AG09309 (cell line): Measurements from ENCODE around the gene RPS6KB1.
"Not testable (repeated sequence)": the region's sequence is repeated elsewhere in the genome, so short reads cannot be mapped to it uniquely, and the experiment has no call there.

ENCODE experiments used
- DNase-seq: peaks from one replicate; pipeline ENCODE4 v3.0.0-alpha.2; 2010; ENCODE audit warnings: low read depth
- H3K4me3 ChIP-seq: 2 replicates; pipeline ENCODE4 v1.5.1; 2011; ENCODE audit warnings: mild to moderate bottlenecking, low read depth, low read length, moderate library complexity; ENCODE audit not compliant: control insufficient read depth
- CTCF ChIP-seq: IDR thresholded peaks from 2 replicates; pipeline ENCODE4 v1.5.1; 2011; ENCODE audit warnings: mild to moderate bottlenecking, low read depth, low read length, inconsistent platforms; ENCODE audit not compliant: insufficient read depth, control insufficient read depth; ENCODE audit errors: missing control alignments

The RPS6KB1 gene

GRCh38 chr17:59954856-59955255, 61.9 kb downstream of the RPS6KB1 start:
- no peak overlapping the region for H3K4me3 ChIP-seq
- no peak for TF ChIP-seq CTCF
- no peak for DNase-seq

- DNase-seq, result not testable (repeated sequence)
These were observed 66.7 kb downstream of the RPS6KB1 start for GRCh38 chr17:59959574-59959973.

DNA sequence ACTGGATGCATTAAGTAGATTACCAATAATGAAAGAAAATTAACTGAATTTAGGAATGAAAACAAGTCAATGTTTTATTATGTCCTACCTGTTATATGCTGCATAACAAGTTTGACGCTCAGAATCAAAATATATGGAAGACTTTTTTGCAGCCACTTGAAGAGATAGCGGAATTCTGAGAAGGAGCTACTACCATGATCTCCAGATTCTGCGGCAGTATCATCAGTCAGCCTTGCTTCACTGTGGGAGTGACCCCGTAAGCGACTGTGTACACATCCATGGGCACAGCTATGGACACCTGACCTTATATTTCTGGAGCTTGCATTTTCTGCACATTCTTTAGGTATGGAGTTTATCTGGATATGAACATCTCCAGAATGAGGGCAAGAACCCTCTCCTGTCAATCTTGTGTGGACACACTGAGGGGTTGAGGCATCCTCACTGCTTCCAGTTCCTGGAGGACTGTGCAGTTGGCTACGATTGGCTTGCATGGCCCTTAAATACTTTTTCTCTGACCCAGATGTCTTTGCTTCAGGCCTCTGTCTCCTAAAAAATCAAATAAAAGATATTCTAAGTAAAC, 69.9 kb downstream of the RPS6KB1 start:
- H3K4me3 ChIP-seq, result no peak overlapping the region
- DNase-seq, result no peak
- TF ChIP-seq CTCF, result no peak

More at GRCh38 chr17:59959574-59959973, 66.7 kb downstream of the RPS6KB1 start:
- H3K4me3 ChIP-seq, result not testable (repeated sequence)

GRCh38 chr17:59963738-59964481, 71.0 kb downstream of the RPS6KB1 start:
- TF ChIP-seq CTCF, result no peak
- no peak for DNase-seq
- H3K4me3 ChIP-seq, result peak overlapping the region; percentile 100

- peak within 1 kb of the TSS; percentile 100 for H3K4me3 ChIP-seq
- TF ChIP-seq CTCF, result no peak
- no peak for DNase-seq
These were observed 71.8 kb downstream of the RPS6KB1 start, which contains the start of gene RNFT1 for GRCh38 chr17:59964482-59965328. TSS of gene RNFT1 (minus strand) at chr17:59964740. CDS start at chr17:59964663, 77 bp downstream.

- H3K4me3 ChIP-seq, DNase-seq: not testable (repeated sequence)
These were observed 78.8 kb downstream of the RPS6KB1 start for GRCh38 chr17:59971771-59972170.

GRCh38 chr17:59972778-59973177, 79.9 kb downstream of the RPS6KB1 start:
- DNase-seq, result no peak
- TF ChIP-seq CTCF, result no peak
- no peak overlapping the region for H3K4me3 ChIP-seq

- H3K4me3 ChIP-seq, result not testable (repeated sequence)
These were observed 80.6 kb downstream of the RPS6KB1 start for GRCh38 chr17:59973483-59973882.

GRCh38 chr17:59975166-59975565, 82.2 kb downstream of the RPS6KB1 start:
- not testable (repeated sequence) for H3K4me3 ChIP-seq, DNase-seq

More at GRCh38 chr17:59973483-59973882, 80.6 kb downstream of the RPS6KB1 start:
- not testable (repeated sequence) for DNase-seq

DNA sequence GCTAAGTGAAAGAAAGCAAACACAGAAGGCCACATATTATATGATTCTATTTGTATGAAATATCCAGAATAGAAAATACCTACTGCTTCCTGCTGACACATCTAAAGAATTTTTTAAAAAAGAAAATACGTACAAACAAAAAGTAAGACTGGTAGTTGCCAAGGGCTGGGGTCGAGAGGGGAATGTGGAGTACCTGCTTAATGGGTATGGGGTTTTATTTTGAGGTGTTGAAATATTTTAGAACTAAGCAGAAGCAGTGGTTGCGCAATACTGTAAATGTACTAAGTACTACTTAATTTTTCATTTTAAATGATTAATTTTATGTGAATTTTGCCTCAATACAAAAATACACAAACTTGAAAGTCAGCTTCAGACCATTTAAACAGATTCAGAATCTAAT, 103.7 kb downstream of the RPS6KB1 start:
- not testable (repeated sequence) for H3K4me3 ChIP-seq, DNase-seq
